Common myeloid progenitor, CD34-positive (primary cell): ENCODE results near the gene CDCA7L.

ENCODE experiments used
- CTCF ChIA-PET: fragments of 350-600 bp; sonication (Branson Sonifier 250); formaldehyde crosslinking; loops from one replicate; lab custom pipeline; 2021; ENCODE audit warnings: antibody characterized with exemption; lab: Charles Lee
- POLR2A ChIA-PET: fragments of 350-600 bp; sonication (Branson Sonifier 250); formaldehyde crosslinking; loops from one replicate; lab custom pipeline; 2021; ENCODE audit warnings: antibody characterized with exemption; lab: Charles Lee
- DNase-seq, 3 donors: peaks; one replicate each; pipeline versions ENCODE4 v3.0.0 to v3.0.0-alpha.2; 2013
- H3K27ac ChIP-seq, 2 experiments: 1 replicate in 1 of 2; 2 replicates in 1 of 2; pipeline ENCODE4 v1.7.0; 2013; ENCODE audit warnings: inconsistent platforms in 2 of 2, low read length in 2 of 2, mild to moderate bottlenecking in 2 of 2, low read depth in 1 of 2, moderate library complexity in 1 of 2; ENCODE audit not compliant: severe bottlenecking in 2 of 2, insufficient read depth in 1 of 2, poor library complexity in 1 of 2
- H3K27me3 ChIP-seq, 5 experiments: replicated peaks in 2 of 5; 1 replicate in 3 of 5; 2 replicates in 2 of 5; pipeline versions ENCODE4 v1.6.1 to v1.7.0; 2013; ENCODE audit warnings: low read length in 4 of 5, mild to moderate bottlenecking in 2 of 5, moderate library complexity in 2 of 5, inconsistent platforms in 1 of 5; ENCODE audit not compliant: insufficient read depth in 5 of 5, control insufficient read depth in 4 of 5
- H3K36me3 ChIP-seq, 4 experiments: 1 replicate in 2 of 4; 2 replicates in 2 of 4; pipeline versions ENCODE4 v1.6.1 to v1.7.0; 2013; ENCODE audit warnings: low read length in 3 of 4, control low read depth in 1 of 4, mild to moderate bottlenecking in 1 of 4; ENCODE audit not compliant: control insufficient read depth in 4 of 4, insufficient read depth in 4 of 4
- H3K4me1 ChIP-seq, 4 experiments: 1 replicate in 3 of 4; 2 replicates in 1 of 4; pipeline versions ENCODE4 v1.6.1 to v1.7.1; 2013; ENCODE audit warnings: low read length in 3 of 4, mild to moderate bottlenecking in 3 of 4, control low read depth in 1 of 4, inconsistent platforms in 1 of 4, moderate library complexity in 1 of 4; ENCODE audit not compliant: control insufficient read depth in 4 of 4, insufficient read depth in 4 of 4; ENCODE audit errors: control extremely low read depth in 1 of 4
- H3K4me3 ChIP-seq, 7 experiments: 1 replicate in 4 of 7; 2 replicates in 3 of 7; pipeline versions ENCODE4 v1.5.1 to v1.7.0; 2013; ENCODE audit warnings: mild to moderate bottlenecking in 7 of 7, low read length in 6 of 7, moderate library complexity in 6 of 7, inconsistent platforms in 2 of 7, low read depth in 2 of 7, control low read depth in 1 of 7; ENCODE audit not compliant: insufficient read depth in 4 of 7, control insufficient read depth in 1 of 7; ENCODE audit errors: extremely low read depth in 1 of 7
- H3K9me3 ChIP-seq, 5 experiments: 1 replicate in 4 of 5; 2 replicates in 1 of 5; pipeline versions ENCODE4 v1.6.1 to v1.7.1; 2013; ENCODE audit warnings: low read length in 4 of 5, mild to moderate bottlenecking in 2 of 5, inconsistent platforms in 1 of 5, low read depth in 1 of 5, moderate library complexity in 1 of 5; ENCODE audit not compliant: control insufficient read depth in 4 of 5, insufficient read depth in 2 of 5; ENCODE audit errors: control extremely low read depth in 1 of 5
- WGBS: methylation state at CpG from one replicate; pipeline ENCODE4 v1.1.5; 2013; ENCODE audit not compliant: insufficient coverage; 5-methylcytosine and 5-hydroxymethylcytosine counted together

Gene CDCA7L

GRCh38 chr7:21972397-21972784, 26.7 kb upstream of the CDCA7L start:
- 80% methylated on average over 1 of the region's 5 CpGs for WGBS
- CTCF ChIA-PET, result interaction anchor here (2.1 kb wide), 1 partner anchor 10 kb away, joined by 5 read pairs; no protein-coding TSS in a partner anchor
- POLR2A ChIA-PET, result no interaction called here

DNA sequence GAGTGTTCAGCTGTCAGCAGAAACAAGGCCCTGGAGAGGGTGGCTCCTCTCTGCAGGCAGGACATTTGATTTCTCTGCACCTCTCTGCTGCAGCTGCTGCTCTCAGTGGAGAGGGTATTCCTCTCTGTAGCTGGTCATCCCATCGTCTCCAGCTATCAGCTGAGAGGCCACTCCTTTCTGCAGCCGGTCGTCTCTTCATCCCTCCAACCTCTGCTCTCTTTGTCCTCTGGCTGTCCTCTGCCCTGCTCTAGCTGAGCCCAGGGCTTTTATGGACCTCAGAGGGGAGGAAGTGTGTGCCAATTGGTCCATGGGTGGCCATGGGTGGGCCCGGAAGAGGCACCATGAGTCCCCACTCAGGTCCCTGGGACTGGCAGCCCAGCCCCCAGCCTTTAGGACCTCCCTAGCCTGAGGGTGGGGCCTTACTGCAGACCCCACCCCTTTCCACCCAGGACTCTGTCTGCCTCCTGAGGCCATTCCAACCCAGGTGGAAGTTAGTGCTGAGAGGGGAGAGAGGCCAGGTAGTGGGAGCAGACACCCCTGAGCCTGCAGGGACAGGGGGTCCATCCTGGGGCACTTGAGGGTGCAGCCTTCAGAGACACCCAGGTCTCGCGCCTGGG, 26.2 kb upstream of the CDCA7L start:
- Histone ChIP-seq H3K4me1 (peaks cover 0 to 27% (median 21%) of the 10 kb centered on the region in 4 experiments), H3K4me3 (peak overlapping the region in 2 of 7 experiments; percentile 36 to 61), H3K9me3 (no peaks in the 10 kb centered on the region), H3K27me3 (no peaks in the 10 kb centered on the region), H3K36me3 (no peaks in the 10 kb centered on the region), H3K27ac (no peak overlapping the region)
- no peak for DNase-seq
- CTCF ChIA-PET, result interaction anchor here (0.8 to 2.1 kb wide), 3 partner anchors 9 to 29 kb away, joined by 3 to 6 read pairs (median 5); no protein-coding TSS in a partner anchor
- WGBS, result 60% methylated on average over 3 of the region's 6 CpGs
- POLR2A ChIA-PET, result no interaction called here

More at GRCh38 chr7:21972397-21972784, 26.7 kb upstream of the CDCA7L start:
- H3K36me3 ChIP-seq, result no peaks in the 10 kb centered on the region
- no peaks in the 10 kb centered on the region for H3K27me3 ChIP-seq
- H3K4me1 ChIP-seq, result peaks cover 0 to 22% (median 19%) of the 10 kb centered on the region in 4 experiments
- no peak overlapping the region for H3K27ac ChIP-seq
- DNase-seq, result peak; percentile 70 to 91 (median 88)
- H3K9me3 ChIP-seq, result no peaks in the 10 kb centered on the region
- H3K4me3 ChIP-seq, result peak overlapping the region in 2 of 7 experiments; percentile 36 to 61

DNA sequence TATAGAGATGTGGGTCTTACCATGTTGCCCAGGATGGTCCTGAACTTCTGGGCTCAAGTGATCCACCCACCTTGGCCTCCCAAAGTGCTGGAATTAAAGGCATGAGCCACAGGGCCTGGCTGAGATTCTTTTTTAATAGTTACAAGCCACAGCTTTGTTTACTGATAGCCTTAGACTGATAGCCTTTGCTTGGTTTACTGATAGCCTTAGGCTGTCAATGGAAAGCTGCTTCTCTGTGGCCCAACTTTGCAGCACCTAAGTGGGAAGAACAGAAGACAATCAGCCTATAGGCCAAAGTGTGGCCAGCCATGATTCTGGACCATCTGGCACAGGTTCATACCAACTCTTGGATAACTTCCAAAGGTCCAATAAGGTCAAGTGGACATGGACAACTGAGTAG, 24.1 kb upstream of the CDCA7L start:
- Histone ChIP-seq H3K4me1 (peaks cover 0 to 42% (median 32%) of the 10 kb centered on the region in 4 experiments), H3K4me3 (no peak overlapping the region), H3K36me3 (no peaks in the 10 kb centered on the region), H3K27me3 (no peaks in the 10 kb centered on the region), H3K27ac (no peak overlapping the region), H3K9me3 (no peaks in the 10 kb centered on the region)
- DNase-seq, result no peak
- POLR2A ChIA-PET, result no interaction called here
- CTCF ChIA-PET, result interaction anchor here (0.7 to 1.4 kb wide), 2 partner anchors 18 to 24 kb away, joined by 3 read pairs; partner anchors contain the start of gene CDCA7L

- 4% methylated on average over 5 of the region's 8 CpGs for WGBS
These were observed 21.9 kb upstream of the CDCA7L start for GRCh38 chr7:21967598-21968003.

DNA sequence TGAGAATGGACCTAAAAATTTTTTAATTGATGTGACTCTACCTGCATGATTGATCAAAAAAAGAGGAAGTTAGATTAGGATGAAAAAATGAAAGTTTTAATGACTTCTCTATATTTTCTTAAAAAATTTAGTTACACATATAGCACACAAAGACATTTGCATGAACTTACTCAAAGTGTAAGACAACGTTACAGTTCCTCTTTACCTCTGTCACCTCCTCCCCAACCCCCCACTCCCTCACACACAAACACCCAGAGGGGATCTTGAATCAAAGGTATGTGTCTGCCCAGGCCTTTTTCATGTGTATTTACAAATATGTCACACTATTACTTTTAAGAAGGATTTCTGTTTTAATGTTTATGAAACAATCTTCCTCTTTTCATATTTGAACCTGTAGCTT, 20.6 kb upstream of the CDCA7L start:
- H3K27ac ChIP-seq, result no peak overlapping the region
- no peak overlapping the region for H3K4me3 ChIP-seq
- H3K36me3 ChIP-seq, result no peaks in the 10 kb centered on the region
- DNase-seq, result peak in 2 of 3 donors; percentile 49 to 64
- ChIA-PET CTCF (interaction anchor here (1.4 kb wide), 1 partner anchor 19 kb away, joined by 3 read pairs; no protein-coding TSS in a partner anchor), POLR2A (no interaction called here)
- peaks cover 0 to 35% (median 22%) of the 10 kb centered on the region in 4 experiments for H3K4me1 ChIP-seq
- H3K27me3 ChIP-seq, result no peaks in the 10 kb centered on the region
- no peaks in the 10 kb centered on the region for H3K9me3 ChIP-seq
- 0% methylated on average over 1 of the region's 1 CpG for WGBS

More at GRCh38 chr7:21967598-21968003, 21.9 kb upstream of the CDCA7L start:
- Histone ChIP-seq H3K4me3 (peak overlapping the region in 2 of 7 experiments; percentile 15 to 26), H3K36me3 (no peaks in the 10 kb centered on the region), H3K27me3 (no peaks in the 10 kb centered on the region), H3K27ac (no peak overlapping the region), H3K4me1 (peaks cover 0 to 41% (median 30%) of the 10 kb centered on the region in 4 experiments), H3K9me3 (no peaks in the 10 kb centered on the region)
- peak; percentile 64 to 93 (median 92) for DNase-seq
- ChIA-PET POLR2A (interaction anchor here (0.6 kb wide), 1 partner anchor 23 kb away, joined by 3 read pairs; no protein-coding TSS in a partner anchor), CTCF (interaction anchor here (1.4 kb wide), 1 partner anchor 20 kb away, joined by 3 read pairs; no protein-coding TSS in a partner anchor)

DNA sequence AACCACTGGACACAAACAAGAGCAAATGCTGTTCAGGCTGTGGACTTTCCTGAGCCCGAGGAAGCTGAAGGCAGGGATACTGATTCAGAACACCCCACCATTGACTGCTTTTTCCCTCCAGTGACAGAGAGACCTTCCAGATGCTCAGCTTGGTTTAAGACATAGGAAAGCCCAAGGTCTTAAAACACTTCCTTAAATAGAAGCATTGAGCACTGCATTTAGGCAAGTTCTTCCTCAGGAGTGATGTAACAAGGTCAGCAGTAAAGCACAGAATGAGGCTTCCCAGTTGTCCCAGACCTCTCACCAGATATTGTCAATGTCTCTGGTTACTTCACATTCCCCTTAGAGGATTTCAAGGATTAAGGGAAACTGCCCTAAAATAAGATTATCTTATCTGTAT, 19.6 kb upstream of the CDCA7L start:
- Histone ChIP-seq H3K27me3 (no peaks in the 10 kb centered on the region), H3K36me3 (no peaks in the 10 kb centered on the region), H3K4me3 (no peak overlapping the region), H3K9me3 (no peaks in the 10 kb centered on the region), H3K27ac (no peak overlapping the region), H3K4me1 (peaks cover 0 to 35% (median 22%) of the 10 kb centered on the region in 4 experiments)
- 88% methylated on average over 1 of the region's 1 CpG for whole genome bisulfite sequencing
- ChIA-PET POLR2A (no interaction called here), CTCF (interaction anchor here (0.9 to 2.9 kb wide), 3 partner anchors 8 to 21 kb away, joined by 3 to 8 read pairs (median 7); no protein-coding TSS in a partner anchor)
- no peak for DNase-seq

DNA sequence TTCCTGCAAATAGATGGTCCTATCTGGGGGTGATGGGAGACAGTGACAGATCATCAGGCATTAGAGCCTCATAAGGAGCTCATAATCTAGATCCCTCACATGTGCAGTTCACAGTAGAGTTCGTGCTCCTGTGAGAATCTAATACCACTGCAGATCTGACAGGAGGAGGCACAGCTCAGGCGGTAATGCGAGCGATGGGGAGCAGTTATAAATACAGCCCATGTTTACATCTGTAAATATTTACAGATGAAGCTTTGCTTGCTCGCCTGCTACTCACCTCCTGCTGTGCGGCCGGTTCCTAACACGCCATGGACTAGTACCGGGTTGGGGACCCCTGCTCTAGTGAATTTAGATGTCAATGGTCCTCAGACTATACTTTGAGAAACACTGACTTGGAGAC, 17.0 kb upstream of the CDCA7L start:
- CTCF ChIA-PET, result interaction anchor here (1.0 to 1.8 kb wide), 4 partner anchors 9 to 34 kb away, joined by 3 to 5 read pairs (median 4); no protein-coding TSS in a partner anchor
- 94% methylated on average over 8 of the region's 9 CpGs for WGBS

More for the DNA sequence above, 17.0 kb upstream of the CDCA7L start:
- Histone ChIP-seq H3K36me3 (no peaks in the 10 kb centered on the region), H3K9me3 (no peaks in the 10 kb centered on the region), H3K4me1 (peaks cover 0 to 26% (median 15%) of the 10 kb centered on the region in 4 experiments), H3K27me3 (no peaks in the 10 kb centered on the region), H3K27ac (no peak overlapping the region), H3K4me3 (no peak overlapping the region)
- DNase-seq, result no peak
- POLR2A ChIA-PET, result no interaction called here
